NCI-H774 (cell line): ENCODE measurements around the gene FLT3LG.

ENCODE experiments used
- DNase-seq: peaks from one replicate; lab custom pipeline; 2025; lab: John Stamatoyannopoulos, UW

Gene FLT3LG

DNA sequence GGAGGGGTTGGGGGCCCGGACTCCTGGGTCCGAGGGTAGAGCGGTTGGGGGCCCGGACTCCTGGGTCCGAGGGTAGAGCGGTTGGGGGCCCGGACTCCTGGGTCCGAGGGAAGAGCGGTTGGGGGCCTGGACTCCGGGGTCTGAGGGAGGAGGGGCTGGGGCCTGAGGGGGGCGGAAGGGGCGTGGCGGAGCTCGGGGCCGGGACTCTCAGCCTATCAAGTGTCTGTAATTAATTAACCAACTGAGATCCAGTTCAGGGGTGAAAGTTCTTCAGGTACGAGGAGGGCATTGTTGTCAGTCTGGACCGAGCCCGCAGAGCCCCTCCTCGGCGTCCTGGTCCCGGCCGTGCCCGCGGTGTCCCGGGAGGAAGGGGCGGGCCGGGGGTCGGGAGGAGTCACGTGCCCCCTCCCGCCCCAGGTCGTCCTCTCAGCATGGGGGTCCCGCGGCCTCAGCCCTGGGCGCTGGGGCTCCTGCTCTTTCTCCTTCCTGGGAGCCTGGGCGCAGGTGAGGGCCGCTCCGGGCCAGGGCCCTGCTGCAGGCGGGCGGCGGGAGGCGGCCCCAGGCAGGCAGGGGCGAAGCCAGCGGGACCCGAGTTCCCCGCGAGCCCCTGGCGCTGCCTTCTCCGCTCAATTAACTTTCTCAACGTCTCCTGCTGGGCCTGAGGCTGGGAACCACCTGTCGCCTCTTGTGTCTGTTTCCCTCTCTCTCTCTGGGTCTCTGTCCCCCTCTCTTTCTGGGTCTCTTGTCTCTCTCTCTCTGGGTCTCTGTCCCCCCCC, 39.1 kb downstream of the FLT3LG start:
- DNase-seq, result peak; percentile 7

DNA sequence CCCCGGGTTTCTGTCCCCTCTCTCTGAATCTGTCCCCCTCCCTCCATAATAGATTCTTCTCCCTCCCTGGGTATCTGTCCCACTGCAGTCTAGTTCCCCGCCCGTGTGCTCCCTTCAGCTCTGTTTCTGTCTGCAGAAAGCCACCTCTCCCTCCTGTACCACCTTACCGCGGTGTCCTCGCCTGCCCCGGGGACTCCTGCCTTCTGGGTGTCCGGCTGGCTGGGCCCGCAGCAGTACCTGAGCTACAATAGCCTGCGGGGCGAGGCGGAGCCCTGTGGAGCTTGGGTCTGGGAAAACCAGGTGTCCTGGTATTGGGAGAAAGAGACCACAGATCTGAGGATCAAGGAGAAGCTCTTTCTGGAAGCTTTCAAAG, 39.7 kb downstream of the FLT3LG start:
- no peak for DNase-seq

GRCh38 chr19:49514151-49514550, 40.1 kb downstream of the FLT3LG start:
- DNase-seq, result no peak

GRCh38 chr19:49515767-49516166, 41.8 kb downstream of the FLT3LG start:
- DNase-seq, result no peak

- no peak for DNase-seq
These were observed 44.0 kb downstream of the FLT3LG start for GRCh38 chr19:49518033-49518432.

- DNase-seq, result no peak
These were observed 46.8 kb downstream of the FLT3LG start for GRCh38 chr19:49520705-49521319.

DNA sequence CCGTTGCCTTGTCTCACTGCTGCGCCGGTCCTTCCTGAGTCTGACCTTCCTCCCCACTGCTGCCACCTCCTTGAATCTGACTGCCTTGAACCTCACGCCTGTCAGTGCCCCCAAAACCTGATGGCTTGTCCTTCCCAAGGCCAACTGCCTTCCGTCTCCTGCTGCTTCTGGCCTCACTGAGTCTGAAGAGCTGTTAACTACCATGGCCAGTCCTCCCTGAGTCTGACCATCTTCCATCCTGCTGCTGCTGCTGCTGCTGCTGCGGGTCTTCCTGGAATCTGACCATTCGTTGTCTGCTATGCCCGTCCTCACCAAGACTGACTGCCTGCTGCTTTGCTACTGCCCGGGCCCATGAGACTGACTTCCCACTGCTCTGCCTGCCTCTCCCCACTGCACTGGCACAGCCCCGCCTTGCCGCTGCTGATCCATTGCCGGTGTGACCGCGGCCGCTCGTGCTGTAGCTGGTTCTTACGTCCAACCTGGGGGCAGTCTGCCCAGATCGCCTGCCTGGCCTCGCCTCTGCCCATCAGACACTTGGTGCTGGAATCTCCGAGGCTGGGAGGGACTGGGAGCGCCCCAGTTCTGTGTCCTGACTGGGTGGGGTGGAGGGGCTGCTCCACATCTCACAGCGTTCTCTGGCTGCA, 50.9 kb downstream of the FLT3LG start:
- DNase-seq, result no peak

- no peak for DNase-seq
These were observed 54.3 kb downstream of the FLT3LG start for GRCh38 chr19:49528211-49528771.

DNA sequence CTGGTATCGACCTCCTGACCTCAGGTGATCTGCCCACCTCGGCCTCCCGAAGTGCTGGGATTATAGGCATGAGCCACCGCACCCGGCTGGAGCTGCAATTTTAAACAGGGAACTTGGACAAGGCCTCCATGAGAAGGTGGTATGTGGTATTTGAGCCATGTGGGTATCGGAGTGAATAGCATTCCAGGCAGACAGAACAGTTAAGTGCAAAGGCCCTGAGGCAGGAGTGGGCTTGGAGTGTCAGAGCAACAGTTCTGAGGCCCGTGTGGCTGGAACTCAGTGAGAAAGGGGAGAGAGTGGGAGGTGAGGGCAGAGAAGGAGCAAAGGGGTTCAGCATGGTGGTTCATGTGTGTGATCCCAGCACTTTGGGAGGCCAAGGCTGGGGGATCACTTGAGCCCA, 56.7 kb downstream of the FLT3LG start:
- DNase-seq, result no peak

DNA sequence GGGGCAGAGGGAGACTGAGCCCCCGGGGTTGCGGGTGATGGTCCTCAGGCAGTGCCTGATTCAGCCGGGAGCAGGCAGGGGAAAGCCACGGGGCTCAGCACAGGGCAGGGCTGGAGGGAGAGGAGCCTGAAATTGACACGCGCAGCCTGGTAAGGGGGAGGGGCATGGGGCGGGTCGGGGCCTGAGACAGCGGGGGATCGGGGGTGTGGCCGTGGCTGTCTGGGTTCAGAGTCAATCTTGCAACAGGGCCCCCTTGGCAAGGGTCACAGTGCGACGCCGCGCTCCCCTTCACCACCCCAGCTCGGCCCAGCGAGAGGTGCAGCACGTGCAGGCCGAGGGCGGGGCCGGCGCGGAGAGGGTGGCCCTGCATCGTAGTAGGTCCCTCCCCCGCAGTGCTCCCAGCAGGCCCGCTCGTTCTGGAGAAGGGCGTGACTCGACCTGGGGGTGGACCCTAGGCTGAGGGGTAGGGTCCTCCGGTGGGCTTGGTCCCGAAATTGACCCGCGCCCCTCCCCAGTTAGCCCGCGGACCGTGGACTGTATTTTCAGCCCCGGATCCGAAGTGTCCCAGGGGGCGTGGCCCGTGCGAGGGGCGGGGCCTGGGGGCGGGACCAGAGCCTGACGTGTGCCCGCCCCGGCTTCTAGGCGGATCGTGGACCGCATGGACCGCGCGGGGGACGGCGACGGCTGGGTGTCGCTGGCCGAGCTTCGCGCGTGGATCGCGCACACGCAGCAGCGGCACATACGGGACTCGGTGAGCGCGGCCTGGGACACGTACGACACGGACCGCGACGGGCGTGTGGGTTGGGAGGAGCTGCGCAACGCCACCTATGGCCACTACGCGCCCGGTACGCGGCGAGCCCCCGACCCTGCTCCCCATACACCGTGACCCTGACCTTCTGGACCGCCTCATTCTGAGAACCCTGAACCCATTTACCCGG, 59.8 kb downstream of the FLT3LG start:
- DNase-seq, result peak; percentile 47

- no peak for DNase-seq
These were observed 60.8 kb downstream of the FLT3LG start for GRCh38 chr19:49534632-49535385.
